Neutrophil (primary cell): ENCODE results near the gene FGD4.

Source experiments
- H3K27ac ChIP-seq: fragments of 200-600 bp; sonication (generic); 2 replicates; pipeline ENCODE4 v1.5.1; 2016; ENCODE audit warnings: mild to moderate bottlenecking, moderate library complexity
- H3K27me3 ChIP-seq: fragments of 200-600 bp; sonication (generic); 2 replicates; pipeline ENCODE4 v1.6.0; 2016; ENCODE audit warnings: mild to moderate bottlenecking
- H3K36me3 ChIP-seq: fragments of 200-600 bp; sonication (generic); 2 replicates; pipeline ENCODE4 v1.5.1; 2017
- H3K4me1 ChIP-seq, 2 experiments: fragments of 200-600 bp in 1 of 2; sonication (generic) in 1 of 2; 1 replicate in 1 of 2; 2 replicates in 1 of 2; pipeline versions ENCODE4 v1.5.1 to v1.6.1; 2013 to 2016; ENCODE audit warnings: low read depth in 1 of 2, low read length in 1 of 2, mild to moderate bottlenecking in 1 of 2, moderate library complexity in 1 of 2; ENCODE audit not compliant: control insufficient read depth in 1 of 2, insufficient read depth in 1 of 2
- H3K4me3 ChIP-seq, 2 experiments: fragments of 200-600 bp in 1 of 2; sonication (generic) in 1 of 2; 1 replicate in 1 of 2; 2 replicates in 1 of 2; pipeline ENCODE4 v1.5.1; 2013 to 2016; ENCODE audit warnings: low read depth in 1 of 2, low read length in 1 of 2, mild to moderate bottlenecking in 1 of 2, moderate library complexity in 1 of 2
- H3K9me3 ChIP-seq: fragments of 200-600 bp; sonication (generic); 2 replicates; pipeline ENCODE4 v1.5.1; 2016
- TF ChIP-seq, protein P1 (sequence below): fragments of 200-600 bp; sonication (generic); IDR thresholded peaks from 2 replicates; pipeline ENCODE4 v1.5.1; 2016; ENCODE audit warnings: antibody characterized with exemption

The FGD4 gene

DNA sequence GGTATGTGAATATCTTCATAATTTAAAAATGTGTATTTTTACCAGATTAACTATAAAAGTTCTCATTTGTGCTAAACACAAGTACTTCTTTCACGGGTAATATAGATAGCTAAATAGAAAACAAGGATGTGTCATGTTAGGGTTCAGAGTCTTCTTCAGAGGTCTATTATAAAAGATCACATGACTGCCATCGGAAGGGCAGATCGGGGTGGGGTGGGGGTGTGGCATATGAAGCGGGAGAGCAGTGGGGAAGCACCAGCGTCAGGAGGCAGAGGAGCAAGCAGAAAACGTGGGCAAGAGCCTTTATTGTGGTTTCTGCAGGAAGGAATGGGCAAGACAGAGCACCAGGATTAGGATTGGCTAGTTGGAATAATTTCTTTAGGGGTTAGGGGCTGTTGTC, 216.1 kb downstream of the FGD4 start:
- Histone ChIP-seq H3K4me3 (no peak overlapping the region), H3K27me3 (no peaks in the 10 kb centered on the region), H3K36me3 (peaks cover 87% of the 10 kb centered on the region), H3K9me3 (no peaks in the 10 kb centered on the region), H3K4me1 (no peaks in the 10 kb centered on the region), H3K27ac (peak overlapping the region; percentile 32)
- TF ChIP-seq, protein P1, sequence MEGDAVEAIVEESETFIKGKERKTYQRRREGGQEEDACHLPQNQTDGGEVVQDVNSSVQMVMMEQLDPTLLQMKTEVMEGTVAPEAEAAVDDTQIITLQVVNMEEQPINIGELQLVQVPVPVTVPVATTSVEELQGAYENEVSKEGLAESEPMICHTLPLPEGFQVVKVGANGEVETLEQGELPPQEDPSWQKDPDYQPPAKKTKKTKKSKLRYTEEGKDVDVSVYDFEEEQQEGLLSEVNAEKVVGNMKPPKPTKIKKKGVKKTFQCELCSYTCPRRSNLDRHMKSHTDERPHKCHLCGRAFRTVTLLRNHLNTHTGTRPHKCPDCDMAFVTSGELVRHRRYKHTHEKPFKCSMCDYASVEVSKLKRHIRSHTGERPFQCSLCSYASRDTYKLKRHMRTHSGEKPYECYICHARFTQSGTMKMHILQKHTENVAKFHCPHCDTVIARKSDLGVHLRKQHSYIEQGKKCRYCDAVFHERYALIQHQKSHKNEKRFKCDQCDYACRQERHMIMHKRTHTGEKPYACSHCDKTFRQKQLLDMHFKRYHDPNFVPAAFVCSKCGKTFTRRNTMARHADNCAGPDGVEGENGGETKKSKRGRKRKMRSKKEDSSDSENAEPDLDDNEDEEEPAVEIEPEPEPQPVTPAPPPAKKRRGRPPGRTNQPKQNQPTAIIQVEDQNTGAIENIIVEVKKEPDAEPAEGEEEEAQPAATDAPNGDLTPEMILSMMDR = no peak

DNA sequence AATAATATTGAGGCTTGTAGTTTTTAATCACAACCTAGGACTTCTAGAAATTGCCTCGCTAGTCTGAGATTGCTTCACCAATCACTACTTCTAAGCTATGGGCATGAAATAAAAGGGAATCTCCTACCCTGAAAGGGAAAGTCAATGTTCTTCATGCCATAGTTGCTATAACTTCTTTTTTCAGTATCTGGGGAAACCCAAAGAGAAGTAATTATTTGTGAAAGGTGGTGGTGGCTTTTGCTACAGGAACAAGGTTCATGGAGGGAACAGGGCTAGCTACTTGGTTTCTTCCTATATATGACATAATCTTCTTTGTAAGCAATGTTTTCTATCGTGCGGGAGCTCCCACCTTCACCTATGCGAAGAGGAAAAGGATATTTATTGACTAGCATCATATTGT, 218.2 kb downstream of the FGD4 start:
- no peak overlapping the region for H3K4me3 ChIP-seq
- no peaks in the 10 kb centered on the region for H3K4me1 ChIP-seq
- no peaks in the 10 kb centered on the region for H3K27me3 ChIP-seq
- H3K36me3 ChIP-seq = peaks cover 86% of the 10 kb centered on the region
- TF ChIP-seq, protein P1 = no peak
- H3K9me3 ChIP-seq = no peaks in the 10 kb centered on the region
- no peak overlapping the region for H3K27ac ChIP-seq

DNA sequence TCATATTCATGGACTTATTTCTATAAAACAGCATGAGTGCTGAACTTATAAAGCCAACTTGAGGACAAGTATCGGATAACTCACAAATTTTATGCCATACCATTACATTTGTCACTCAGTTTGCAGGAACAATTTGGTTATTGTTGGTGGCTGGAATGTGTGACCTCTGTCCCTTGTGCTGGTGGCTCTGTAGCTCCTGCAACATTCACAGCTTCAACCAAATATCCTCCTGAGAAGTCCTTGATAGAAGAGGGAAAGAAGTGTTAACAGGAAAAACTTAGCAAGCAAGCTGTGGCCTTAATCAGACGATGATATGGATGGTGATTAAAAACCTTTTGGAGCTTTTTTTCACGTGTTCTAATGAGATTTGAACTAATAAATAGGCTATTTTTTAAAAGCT, 218.8 kb downstream of the FGD4 start:
- TF ChIP-seq, protein P1 = no peak
- Histone ChIP-seq H3K27me3 (no peaks in the 10 kb centered on the region), H3K27ac (no peak overlapping the region), H3K4me1 (peaks cover 0 to under 1% of the 10 kb centered on the region in 2 experiments), H3K36me3 (peaks cover 82% of the 10 kb centered on the region), H3K4me3 (no peak overlapping the region), H3K9me3 (no peaks in the 10 kb centered on the region)

DNA sequence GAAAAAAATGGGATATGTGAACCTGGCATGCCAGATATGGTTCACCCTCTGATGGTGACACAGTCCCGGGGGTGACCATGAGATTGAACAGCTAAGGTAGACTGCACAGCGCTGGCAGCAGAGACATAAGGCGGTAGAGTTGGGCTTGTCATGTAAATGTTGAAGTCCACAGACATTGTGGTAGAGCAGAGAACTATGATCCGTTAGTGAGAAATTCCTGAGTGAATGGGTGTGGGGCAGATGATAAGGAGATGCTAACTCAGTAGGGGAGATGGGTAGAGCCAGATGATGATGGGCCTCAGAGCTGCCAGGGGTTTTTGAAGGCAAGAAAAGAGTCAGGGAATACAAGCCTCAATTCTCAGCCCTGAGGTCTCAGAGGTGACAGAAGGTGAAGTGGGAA, 228.6 kb downstream of the FGD4 start:
- Histone ChIP-seq H3K27ac (no peak overlapping the region), H3K4me3 (no peak overlapping the region), H3K36me3 (peaks cover 86% of the 10 kb centered on the region), H3K9me3 (no peaks in the 10 kb centered on the region), H3K4me1 (peaks cover 7 to 9% of the 10 kb centered on the region in 2 experiments), H3K27me3 (no peaks in the 10 kb centered on the region)
- TF ChIP-seq, protein P1 = no peak

DNA sequence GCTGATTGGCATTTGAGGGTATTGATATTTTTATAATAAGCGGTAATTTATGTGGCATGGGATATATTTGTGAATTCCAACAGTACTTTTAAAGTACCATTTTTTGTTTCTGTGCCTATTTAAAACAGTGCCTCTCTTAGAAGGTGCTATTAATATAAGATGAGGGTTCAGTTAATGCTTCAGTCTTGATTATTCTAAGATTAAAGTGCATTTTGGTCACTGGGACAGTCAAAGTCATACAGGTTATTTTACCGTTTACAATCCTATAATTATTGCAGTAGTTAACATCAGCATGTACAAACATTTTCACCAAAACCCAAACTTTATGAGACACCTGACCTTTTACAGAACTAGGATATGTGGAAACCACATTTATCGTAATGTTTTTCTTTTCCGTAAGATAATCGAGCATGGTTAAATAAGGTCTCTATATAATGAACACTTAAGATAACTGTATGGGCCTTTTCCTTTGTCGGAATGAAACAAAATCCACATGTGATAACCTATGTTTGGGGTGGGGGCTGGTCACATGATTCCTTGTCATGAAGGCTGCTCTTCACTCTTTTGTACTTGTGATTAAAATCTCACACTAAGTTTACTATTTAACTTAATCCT, 242.0 kb downstream of the FGD4 start:
- TF ChIP-seq, protein P1 = no peak
- H3K4me3 ChIP-seq = no peak overlapping the region
- H3K9me3 ChIP-seq = no peaks in the 10 kb centered on the region
- H3K27me3 ChIP-seq = no peaks in the 10 kb centered on the region
- no peak overlapping the region for H3K27ac ChIP-seq
- H3K36me3 ChIP-seq = peaks cover 95% of the 10 kb centered on the region
- no peaks in the 10 kb centered on the region for H3K4me1 ChIP-seq
